GM12878 (cell line): ENCODE results near the gene THTPA. TPM values are rescaled to one million over a fixed set of nuclear protein-coding genes. Genes with fewer than 3 reads are reported as not detected.
"Not testable (repeated sequence)": the region's sequence is repeated elsewhere in the genome, so short reads cannot be mapped to it uniquely, and the experiment has no call there.

ENCODE experiments used
- ATAC-seq: fragments of 200-7000 bp; cut with Tn5 transposase; 3 replicates; pipeline ENCODE4 v1.9.1; 2020; ENCODE audit warnings: mild to moderate bottlenecking, moderate library complexity
- BruUV-seq: library from RNA; stranded (reverse); fragments of 400-500 nt; replicated peaks from 2 replicates; lab custom pipeline; 2021; lab: Mats Ljungman, UMichigan
- CTCF ChIA-PET: fragments of 300-600 bp; sonication (Branson Sonifier 250); formaldehyde crosslinking; extraction: SDS; loops from one replicate; lab custom pipeline; 2021; ENCODE audit warnings: inconsistent platforms; lab: Yijun Ruan, JAX
- POLR2A ChIA-PET: fragments of 350-600 bp; formaldehyde crosslinking; extraction: SDS; loops from one replicate; lab custom pipeline; 2021; ENCODE audit warnings: inconsistent platforms; lab: Charles Lee
- RAD21 ChIA-PET: fragments of 300-600 bp; sonication (Branson Sonifier 250); formaldehyde crosslinking; loops from one replicate; lab custom pipeline; 2023; ENCODE audit warnings: antibody characterized with exemption; ENCODE audit not compliant: unreplicated experiment; lab: Charles Lee
- SMC1A ChIA-PET: fragments of 300-600 bp; sonication (Branson Sonifier 250); formaldehyde crosslinking; loops from one replicate; lab custom pipeline; 2023; ENCODE audit not compliant: unreplicated experiment, uncharacterized antibody; lab: Charles Lee
- DNase-seq: peaks from one replicate; pipeline ENCODE4 v3.0.0-alpha.2; 2011; ENCODE audit warnings: low read depth, low spot score
- FAIRE-seq: peaks from 3 replicates; lab custom pipeline; 2011; peaks lifted over from hg19 to GRCh38; lab: Jason Lieb, UNC
- H2AFZ ChIP-seq: 2 replicates; pipeline ENCODE4 v1.6.0; 2011; ENCODE audit warnings: low read depth, low read length, control low read depth; ENCODE audit not compliant: control insufficient read depth
- H3K27ac ChIP-seq: 2 replicates; pipeline ENCODE4 v1.5.1; 2011; ENCODE audit warnings: control low read depth; ENCODE audit not compliant: control insufficient read depth, insufficient read depth
- H3K27me3 ChIP-seq, 2 experiments: replicated peaks in 1 of 2; 2 replicates each; pipeline versions ENCODE4 v1.6.0 to v1.6.1; 2011; ENCODE audit warnings: low read length in 1 of 2; ENCODE audit not compliant: control insufficient read depth in 2 of 2, insufficient read depth in 2 of 2
- H3K36me3 ChIP-seq, 2 experiments: 2 replicates each; pipeline ENCODE4 v1.5.1; 2011; ENCODE audit warnings: low read length in 1 of 2; ENCODE audit not compliant: control insufficient read depth in 2 of 2, insufficient read depth in 2 of 2
- H3K4me1 ChIP-seq: 2 replicates; pipeline ENCODE4 v1.6.1; 2011; ENCODE audit warnings: mild to moderate bottlenecking, low read length, moderate library complexity, mixed read lengths; ENCODE audit not compliant: control insufficient read depth, insufficient read depth
- H3K4me2 ChIP-seq: 2 replicates; pipeline ENCODE4 v1.6.0; 2011; ENCODE audit warnings: control low read depth; ENCODE audit not compliant: control insufficient read depth, insufficient read depth
- H3K4me3 ChIP-seq: fragments of 200-600 bp; sonication (generic); 2 replicates; pipeline ENCODE4 v1.5.1; 2016
- H3K79me2 ChIP-seq: 2 replicates; pipeline ENCODE4 v1.6.0; 2011; ENCODE audit warnings: low read length; ENCODE audit not compliant: control insufficient read depth, insufficient read depth
- H3K9ac ChIP-seq: 2 replicates; pipeline ENCODE4 v1.8.0; 2011; ENCODE audit warnings: low read length, control low read depth, mixed read lengths; ENCODE audit not compliant: control insufficient read depth, insufficient read depth
- H3K9me3 ChIP-seq: replicated peaks from 3 replicates; pipeline ENCODE4 v1.5.1; 2011; ENCODE audit warnings: mild to moderate bottlenecking, low read length; ENCODE audit not compliant: control insufficient read depth, insufficient read depth
- H4K20me1 ChIP-seq: 2 replicates; pipeline ENCODE4 v1.6.0; 2011; ENCODE audit not compliant: control insufficient read depth, insufficient read depth
- BCL11A ChIP-seq: IDR thresholded peaks from 2 replicates; pipeline ENCODE4 v1.6.1; 2011; ENCODE audit warnings: low read depth, low read length
- DPF2 ChIP-seq: fragments of 450-650 bp; IDR thresholded peaks from 2 replicates; pipeline ENCODE4 v1.6.1; 2017; ENCODE audit warnings: mild to moderate bottlenecking
- POU2F2 ChIP-seq: IDR thresholded peaks from 3 replicates; pipeline ENCODE4 v1.6.1; 2011; ENCODE audit warnings: low read depth, mild to moderate bottlenecking, low read length, borderline replicate concordance
- TCF7 ChIP-seq: IDR thresholded peaks from 2 replicates; pipeline ENCODE4 v1.6.1; 2014; ENCODE audit warnings: antibody characterized with exemption, borderline replicate concordance
- WGBS: methylation state at CpG from one replicate; pipeline ENCODE4 v1.1.6; 2016; ENCODE audit warnings: low lambda C conversion rate; ENCODE audit not compliant: insufficient replicate concordance, insufficient coverage; ENCODE audit errors: missing lambda C conversion rate; 5-methylcytosine and 5-hydroxymethylcytosine counted together
- in situ Hi-C: fragments of 300-500 bp; cut with MboI; formaldehyde crosslinking; loops from 9 replicates; pipeline ENCODE4 v1.14.3; 2018; ENCODE audit warnings: mixed read lengths
- intact Hi-C: fragments of 100-400 bp; cut with micrococcal nuclease; formaldehyde crosslinking; loops from one replicate; pipeline ENCODE4 v1.14.2; 2022; ENCODE audit not compliant: unreplicated experiment
- polyA plus RNA-seq, 11 experiments: library from polyadenylated mRNA; depleted of rRNA in 4 of 11; unstranded in 6 of 11; stranded (reverse) in 5 of 11; fragments of >200 nt; fragmentation: Nextera tagmentation in 4 of 11; fragmentation: Illumina TruSeq in 1 of 11; extraction: Ambion mirVana in 4 of 11; extraction: Trizol in 1 of 11; gene quantifications; 1 replicate in 1 of 11; 2 replicates in 10 of 11; pipeline versions ENCODE4 v1.2.1 to v1.2.3, GENCODE V29; 2011 to 2016; ENCODE audit warnings: inconsistent platforms in 2 of 11, missing spikeins in 2 of 11, low read depth in 1 of 11
- total RNA-seq, 4 experiments: library from RNA; depleted of rRNA in 3 of 4; stranded (reverse); fragments of >200 nt in 3 of 4; fragmentation: Illumina TruSeq in 1 of 4; extraction: Trizol in 1 of 4; gene quantifications; 2 replicates each; pipeline versions ENCODE4 v1.2.1 to v1.2.3, GENCODE V29; 2013 to 2021
- TF ChIP-seq, protein P1 (sequence below): fragments of 450-650 bp; formaldehyde crosslinking; IDR thresholded peaks from 2 replicates; pipeline ENCODE4 v1.4.0; 2022; ENCODE audit warnings: mild to moderate bottlenecking, moderate library complexity

The THTPA gene
- total and polyA plus RNA-seq, 10 of the 15 experiments (the other 5 are each of a cell fraction or from before 2014, with no cell fraction given): 3.1 to 24.9 (median 12.8) TPM

DNA sequence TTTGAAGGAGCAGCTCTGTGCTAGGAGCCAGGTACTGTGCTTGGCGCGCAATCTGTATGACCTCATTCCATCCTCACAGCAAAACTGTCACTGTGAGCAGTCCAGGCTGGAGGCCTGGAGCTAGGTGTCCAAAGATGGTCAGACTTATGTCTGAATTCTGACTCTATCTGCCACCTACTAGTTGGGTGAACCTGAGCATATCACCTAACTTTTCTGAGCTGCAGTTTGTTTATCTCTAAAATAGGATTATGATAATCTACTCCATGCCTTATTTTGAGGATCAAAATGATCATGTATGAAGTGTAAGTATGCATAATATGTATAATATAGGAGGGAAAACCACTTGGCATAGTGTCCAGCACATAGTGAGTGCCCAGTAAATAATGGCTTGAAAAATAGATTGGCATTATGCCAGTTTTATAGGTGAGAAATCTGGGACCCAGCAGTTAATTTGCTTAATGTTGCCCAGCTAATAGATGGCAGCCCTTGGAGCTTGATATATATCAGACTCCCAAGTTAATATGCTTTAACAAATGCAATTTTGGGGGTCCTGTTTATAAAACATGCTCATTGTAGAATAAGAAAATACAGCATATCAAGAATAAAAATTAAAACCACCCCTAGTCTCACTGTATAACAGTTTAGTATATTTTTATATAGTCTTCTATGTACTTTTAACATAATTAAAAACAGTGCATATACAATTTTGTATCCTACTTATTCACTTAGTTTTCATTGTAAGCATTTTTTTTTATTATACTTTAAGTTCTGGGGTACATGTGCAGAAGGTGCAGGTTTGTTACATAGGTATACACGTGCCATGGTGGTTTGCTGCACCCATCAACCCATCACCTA is 27.1 kb downstream of the THTPA start (continued):
- TF ChIP-seq, protein P1, sequence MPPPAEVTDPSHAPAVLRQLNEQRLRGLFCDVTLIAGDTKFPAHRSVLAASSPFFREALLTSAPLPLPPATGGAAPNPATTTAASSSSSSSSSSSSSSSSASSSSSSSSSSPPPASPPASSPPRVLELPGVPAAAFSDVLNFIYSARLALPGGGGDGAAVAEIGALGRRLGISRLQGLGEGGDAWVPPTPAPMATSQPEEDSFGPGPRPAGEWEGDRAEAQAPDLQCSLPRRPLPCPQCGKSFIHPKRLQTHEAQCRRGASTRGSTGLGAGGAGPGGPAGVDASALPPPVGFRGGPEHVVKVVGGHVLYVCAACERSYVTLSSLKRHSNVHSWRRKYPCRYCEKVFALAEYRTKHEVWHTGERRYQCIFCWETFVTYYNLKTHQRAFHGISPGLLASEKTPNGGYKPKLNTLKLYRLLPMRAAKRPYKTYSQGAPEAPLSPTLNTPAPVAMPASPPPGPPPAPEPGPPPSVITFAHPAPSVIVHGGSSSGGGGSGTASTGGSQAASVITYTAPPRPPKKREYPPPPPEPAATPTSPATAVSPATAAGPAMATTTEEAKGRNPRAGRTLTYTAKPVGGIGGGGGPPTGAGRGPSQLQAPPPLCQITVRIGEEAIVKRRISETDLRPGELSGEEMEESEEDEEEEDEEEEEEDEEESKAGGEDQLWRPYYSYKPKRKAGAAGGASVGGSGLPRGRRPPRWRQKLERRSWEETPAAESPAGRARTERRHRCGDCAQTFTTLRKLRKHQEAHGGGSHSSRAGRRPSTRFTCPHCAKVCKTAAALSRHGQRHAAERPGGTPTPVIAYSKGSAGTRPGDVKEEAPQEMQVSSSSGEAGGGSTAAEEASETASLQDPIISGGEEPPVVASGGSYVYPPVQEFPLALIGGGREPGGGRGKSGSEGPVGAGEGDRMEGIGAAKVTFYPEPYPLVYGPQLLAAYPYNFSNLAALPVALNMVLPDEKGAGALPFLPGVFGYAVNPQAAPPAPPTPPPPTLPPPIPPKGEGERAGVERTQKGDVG (CRISPR knock-in tag): no peak
- TF ChIP-seq POU2F2 (no peak), DPF2 (no peak), BCL11A (no peak)

DNA sequence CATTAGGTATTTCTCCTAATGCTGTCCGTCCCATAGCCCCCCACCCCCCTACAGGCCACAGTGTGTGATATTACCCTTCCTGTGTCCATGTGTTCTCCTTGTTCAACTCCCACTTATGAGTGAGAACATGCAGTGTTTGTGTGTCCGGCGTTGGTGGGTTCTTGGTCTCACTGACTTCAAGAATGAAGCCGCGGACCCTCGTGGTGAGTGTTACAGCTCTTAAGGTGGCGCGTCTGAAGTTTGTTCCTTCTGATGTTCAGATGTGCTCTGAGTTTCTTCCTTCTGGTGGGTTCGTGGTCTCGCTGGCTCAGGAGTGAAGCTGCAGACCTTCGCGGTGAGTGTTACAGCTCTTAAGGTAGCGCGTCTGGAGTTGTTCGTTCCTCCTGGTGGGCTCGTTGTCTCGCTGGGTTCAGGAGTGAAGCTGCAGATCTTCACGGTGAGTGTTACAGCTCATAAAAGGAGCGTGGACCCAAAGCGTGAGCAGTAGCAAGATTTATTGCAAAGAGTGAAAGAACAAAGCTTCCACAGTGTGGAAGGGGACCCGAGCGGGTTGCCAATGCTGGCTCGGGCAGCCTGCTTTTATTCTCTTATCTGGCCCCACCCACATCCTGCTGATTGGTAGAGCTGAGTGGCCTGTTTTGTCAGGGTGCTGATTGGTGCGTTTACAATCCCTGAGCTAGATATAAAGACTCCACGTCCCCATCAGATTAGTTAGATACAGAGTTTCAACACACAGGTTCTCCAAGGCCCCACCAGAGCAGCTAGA is 27.9 kb downstream of the THTPA start:
- ATAC-seq, H3K4me2 ChIP-seq, POLR2A ChIA-PET, H3K9ac ChIP-seq, in situ Hi-C loops, DNase-seq, H3K36me3 ChIP-seq, H2AFZ ChIP-seq, FAIRE-seq, H3K79me2 ChIP-seq, H3K9me3 ChIP-seq, H3K4me3 ChIP-seq, H3K4me1 ChIP-seq, H4K20me1 ChIP-seq, BruUV-seq: not testable (repeated sequence)
- 77% methylated on average over 25 of the region's 25 CpGs for WGBS
- CTCF ChIA-PET: interaction anchor here (1.0 to 1.8 kb wide), 3 partner anchors 16 to 105 kb away, joined by 4 to 8 read pairs (median 5); partner anchors contain the start of gene AP1G2
- SMC1A ChIA-PET: interaction anchor here (1.4 kb wide), 1 partner anchor 347 kb away, joined by 4 read pairs; no protein-coding TSS in a partner anchor
- RAD21 ChIA-PET: interaction anchor here (0.5 kb wide), 1 partner anchor 342 kb away, joined by 3 read pairs; no protein-coding TSS in a partner anchor
- peak; percentile 84; the same call in 1 of the 2 replicates for TF ChIP-seq TCF7
- TF ChIP-seq, all 136 proteins: peak for 1; not testable (repeated sequence) for 135
- intact Hi-C loops: loop anchor here (10.0 kb wide), 1 partner anchor 441 kb away; no protein-coding TSS in a partner anchor
- not testable (repeated sequence) for H3K27me3 ChIP-seq, H3K27ac ChIP-seq

DNA sequence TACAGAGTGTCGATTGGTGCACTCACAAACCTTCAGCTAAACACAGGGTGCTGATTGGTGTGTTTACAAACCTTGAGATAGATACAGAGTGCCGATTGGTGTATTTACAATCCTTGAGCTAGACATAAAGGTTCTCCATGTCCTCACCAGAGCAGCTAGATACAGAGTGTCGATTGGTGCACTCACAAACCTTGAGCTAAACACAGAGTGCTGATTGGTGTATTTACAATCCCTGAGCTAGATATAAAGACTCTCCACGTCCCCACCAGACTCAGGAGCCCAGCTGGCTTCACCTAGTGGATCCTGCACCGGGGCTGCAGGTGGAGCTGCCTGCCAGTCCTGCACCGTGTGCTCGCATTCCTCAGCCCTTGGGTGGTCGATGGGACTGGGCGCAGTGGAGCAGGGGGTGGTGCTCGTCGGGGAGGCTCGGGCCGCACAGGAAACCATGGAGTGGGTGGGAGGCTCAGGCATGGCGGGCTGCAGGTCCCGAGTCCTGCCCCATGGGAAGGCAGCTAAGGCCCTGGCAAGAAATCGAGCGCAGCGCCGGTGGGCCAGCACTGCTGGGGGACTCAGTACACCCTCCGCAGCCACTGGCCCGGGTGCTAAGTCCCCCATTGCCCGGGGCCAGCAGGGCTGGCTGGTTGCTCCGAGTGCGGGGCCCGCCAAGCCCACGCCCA is 28.6 kb downstream of the THTPA start:
- DNase-seq, H3K79me2 ChIP-seq, H3K4me1 ChIP-seq, CTCF ChIA-PET, RAD21 ChIA-PET, BruUV-seq, H3K27ac ChIP-seq, ATAC-seq, H3K9ac ChIP-seq, H3K27me3 ChIP-seq, H3K4me2 ChIP-seq, FAIRE-seq, H2AFZ ChIP-seq, H3K4me3 ChIP-seq, H4K20me1 ChIP-seq, POLR2A ChIA-PET, SMC1A ChIA-PET, H3K9me3 ChIP-seq, H3K36me3 ChIP-seq: not testable (repeated sequence)
- WGBS: 63% methylated on average over 23 of the region's 26 CpGs
- in situ Hi-C loops (loop anchor here (5.0 kb wide), 1 partner anchor 348 kb away; no protein-coding TSS in a partner anchor), intact Hi-C loops (loop anchor here (5.0 to 10.0 kb wide), 3 partner anchors 143 to 440 kb away; partner anchors contain the start of gene DHRS4)
